Activated T-helper 1 cell treated with Interleukin-2 at 50 U/mL for 16 hours (primary cell): ENCODE data around the gene TCHP.
"Not testable (repeated sequence)": the region's sequence is repeated elsewhere in the genome, so short reads cannot be mapped to it uniquely, and the experiment has no call there.

Experiments
- DNase-seq: peaks from one replicate; pipeline ENCODE4 v3.0.0-alpha.2; 2020; ENCODE audit warnings: low read depth

Gene TCHP

DNA sequence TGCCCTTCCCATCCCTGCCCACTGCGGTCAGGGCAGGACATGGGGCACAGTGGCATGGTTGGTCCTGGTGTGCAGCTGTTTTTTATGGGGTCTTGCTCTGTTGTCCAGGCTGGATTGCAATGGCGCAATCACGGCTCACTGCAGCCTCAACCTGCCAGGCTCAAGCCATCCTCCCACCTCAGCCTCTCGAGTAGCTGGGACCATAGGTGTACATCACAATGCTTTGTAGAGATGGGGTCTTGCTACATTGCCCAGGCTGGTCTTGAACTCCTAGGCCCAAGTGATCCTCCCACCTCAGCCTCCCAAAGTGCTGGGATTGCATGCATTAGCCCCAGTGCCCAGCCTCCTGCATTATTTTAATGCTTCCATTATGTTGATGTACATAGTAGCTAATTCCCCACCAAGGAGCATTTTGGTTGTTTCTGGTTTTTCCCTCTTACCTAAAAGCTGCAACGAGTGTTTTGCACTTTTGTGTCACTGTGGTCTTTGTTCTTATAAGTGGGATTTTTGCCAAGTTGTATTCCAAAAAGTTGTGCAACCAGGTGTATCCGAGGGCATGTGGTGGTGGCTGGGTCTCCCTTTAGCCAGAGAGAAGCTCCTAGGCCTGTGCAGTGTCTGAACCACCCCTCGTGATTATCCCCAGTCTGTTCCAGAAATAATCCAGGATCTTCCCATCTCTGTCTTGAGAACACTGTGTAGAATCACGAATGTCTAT is 10.3 kb downstream of the TCHP start:
- DNase-seq: no peak

DNA sequence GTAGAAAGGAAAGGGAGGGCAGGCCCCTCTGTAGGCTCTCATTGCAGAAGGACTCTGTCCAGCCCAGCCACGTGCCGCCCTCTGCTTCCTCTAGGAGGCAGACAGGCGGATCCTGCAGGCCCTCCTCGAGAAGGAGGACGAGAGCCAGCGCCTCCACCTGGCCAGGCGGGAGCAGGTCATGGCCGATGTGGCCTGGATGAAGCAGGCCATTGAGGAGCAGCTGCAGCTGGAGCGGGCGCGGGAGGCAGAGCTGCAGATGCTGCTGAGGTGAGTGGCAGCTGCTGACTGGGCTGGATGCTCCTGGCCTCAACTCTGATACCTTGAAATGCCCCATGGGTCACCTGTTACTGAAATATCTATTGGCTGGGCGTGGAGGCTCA is 10.9 kb downstream of the TCHP start:
- no peak for DNase-seq

GRCh38 chr12:109912855-109913321 is 12.8 kb downstream of the TCHP start:
- DNase-seq: no peak

- no peak for DNase-seq
Observed at GRCh38 chr12:109914461-109914860, 14.4 kb downstream of the TCHP start.

DNA sequence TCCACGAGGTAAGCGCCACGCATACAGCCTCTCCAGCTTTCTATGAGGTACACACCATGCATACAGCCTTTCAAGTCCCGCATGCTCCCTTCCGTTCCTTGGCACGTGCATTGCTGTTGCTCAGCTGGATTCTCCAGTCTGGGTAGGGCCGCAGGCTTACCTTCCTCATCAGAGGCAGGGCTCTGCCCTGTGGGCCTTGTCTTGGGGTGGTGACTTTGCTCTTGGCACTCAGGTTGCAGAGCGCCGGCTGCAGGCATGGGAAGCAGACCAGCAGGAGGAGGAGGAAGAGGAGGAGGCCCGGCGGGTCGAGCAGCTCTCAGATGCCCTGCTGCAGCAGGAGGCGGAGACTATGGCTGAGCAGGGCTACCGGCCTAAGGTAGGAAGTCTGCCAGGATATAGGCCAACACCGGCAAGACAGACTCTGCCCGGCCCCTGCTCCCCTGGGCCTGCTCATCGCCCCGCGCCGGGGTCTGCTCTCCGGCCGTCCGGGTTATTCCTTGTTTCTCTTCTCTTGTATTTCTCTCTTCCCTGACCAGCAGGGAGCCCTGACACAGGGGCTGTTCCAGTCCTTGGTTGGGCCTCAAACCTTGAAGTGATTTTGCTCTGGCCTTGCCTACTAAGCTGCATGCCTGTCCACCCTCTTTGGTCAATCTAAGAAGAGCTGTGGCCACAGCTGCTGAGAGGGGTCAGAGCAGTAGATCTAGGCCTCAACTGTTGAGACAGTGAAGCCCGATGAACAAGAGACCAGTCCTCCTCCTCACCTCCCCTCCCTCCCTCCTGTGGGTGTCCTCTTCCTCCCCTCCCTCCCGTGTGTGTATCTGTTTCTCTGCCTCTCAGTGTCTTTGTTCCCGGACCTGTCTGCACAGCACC is 15.3 kb downstream of the TCHP start:
- DNase-seq: no peak

DNA sequence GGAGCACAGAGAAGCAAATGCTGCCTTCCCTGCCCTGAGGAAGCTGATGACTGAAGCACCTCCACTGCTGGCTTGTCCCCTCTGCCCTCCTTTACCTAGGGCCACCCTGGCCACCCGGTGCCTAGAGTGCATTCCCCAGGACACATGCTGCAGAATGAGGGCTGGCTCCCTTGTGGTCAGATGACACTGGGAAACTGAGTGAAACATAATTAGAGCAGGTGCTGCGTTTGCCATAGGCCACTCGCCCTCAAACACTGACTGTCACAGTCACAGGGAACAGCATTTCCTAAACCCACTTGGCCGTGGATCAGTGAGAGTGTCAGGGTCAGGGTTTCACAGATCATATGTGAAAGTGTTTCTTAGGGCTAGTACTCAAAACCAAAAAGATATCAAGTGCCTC is 16.0 kb downstream of the TCHP start:
- DNase-seq: no peak

GRCh38 chr12:109919456-109919855 is 19.4 kb downstream of the TCHP start:
- no peak for DNase-seq

DNA sequence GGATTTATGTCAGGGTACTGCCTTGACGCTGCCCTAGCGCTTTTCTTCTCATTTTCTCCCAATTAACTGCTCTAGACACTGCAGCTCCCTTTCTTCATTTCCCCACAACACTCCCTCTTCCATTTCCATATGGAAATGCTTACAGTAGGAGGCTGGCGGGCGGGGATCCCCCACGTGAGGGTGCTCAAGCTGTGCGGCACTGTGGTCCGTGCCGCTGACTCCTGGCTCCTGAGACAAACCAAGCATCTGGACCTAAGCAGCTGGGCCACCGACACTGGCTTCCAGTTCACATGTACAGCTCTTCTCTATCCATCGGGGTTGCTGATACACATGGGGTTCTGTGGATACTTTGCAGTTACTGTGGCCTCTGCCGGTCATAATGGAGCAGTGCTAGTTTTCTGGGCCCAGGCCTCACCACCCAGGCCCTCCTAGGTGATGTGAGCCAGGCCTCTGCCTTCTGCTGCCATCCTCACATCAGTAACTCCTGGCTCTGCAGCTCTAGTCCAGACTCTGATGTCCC is 20.2 kb downstream of the TCHP start:
- no peak for DNase-seq

DNA sequence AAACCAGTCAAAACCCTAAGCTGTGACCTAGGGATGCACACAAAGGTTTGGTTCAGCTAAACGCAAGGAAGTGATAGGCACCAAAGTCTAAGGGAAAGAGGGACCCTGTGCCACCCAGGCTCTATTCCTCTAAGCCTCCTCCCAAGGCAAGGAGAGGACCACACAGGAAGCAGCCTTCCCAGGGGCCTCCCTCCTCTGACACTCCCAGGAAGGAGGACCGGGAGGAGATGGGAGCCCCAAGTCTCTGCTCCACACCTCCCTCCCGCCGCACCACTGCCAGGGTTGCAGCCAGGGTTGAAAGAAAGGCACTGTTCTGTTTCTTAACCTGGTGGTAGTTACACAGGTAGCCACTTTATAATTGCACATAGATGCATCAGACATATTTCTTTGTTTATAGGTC is 21.9 kb downstream of the TCHP start:
- no peak for DNase-seq

DNA sequence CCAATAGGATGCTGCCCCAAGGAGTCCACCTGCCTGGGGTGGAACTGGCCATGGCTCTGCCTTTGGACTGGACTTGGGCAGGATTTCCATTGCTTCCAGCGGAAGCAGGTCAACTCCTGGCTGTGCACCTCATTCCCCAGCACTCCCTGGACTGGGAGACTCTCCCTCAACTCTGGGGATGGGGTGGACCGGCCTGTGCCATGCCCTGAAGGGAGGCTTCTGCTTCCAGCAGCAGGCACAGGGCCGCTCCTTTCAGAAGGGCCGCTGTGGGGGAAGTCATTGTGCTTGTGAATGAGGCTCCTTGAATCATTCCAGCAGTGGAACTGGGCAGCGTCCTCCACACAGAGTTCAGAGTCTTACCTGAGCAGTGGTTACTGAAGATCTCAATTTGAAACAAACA is 23.0 kb downstream of the TCHP start:
- DNase-seq: no peak

GRCh38 chr12:109923481-109924245 is 23.6 kb downstream of the TCHP start:
- DNase-seq: no peak

DNA sequence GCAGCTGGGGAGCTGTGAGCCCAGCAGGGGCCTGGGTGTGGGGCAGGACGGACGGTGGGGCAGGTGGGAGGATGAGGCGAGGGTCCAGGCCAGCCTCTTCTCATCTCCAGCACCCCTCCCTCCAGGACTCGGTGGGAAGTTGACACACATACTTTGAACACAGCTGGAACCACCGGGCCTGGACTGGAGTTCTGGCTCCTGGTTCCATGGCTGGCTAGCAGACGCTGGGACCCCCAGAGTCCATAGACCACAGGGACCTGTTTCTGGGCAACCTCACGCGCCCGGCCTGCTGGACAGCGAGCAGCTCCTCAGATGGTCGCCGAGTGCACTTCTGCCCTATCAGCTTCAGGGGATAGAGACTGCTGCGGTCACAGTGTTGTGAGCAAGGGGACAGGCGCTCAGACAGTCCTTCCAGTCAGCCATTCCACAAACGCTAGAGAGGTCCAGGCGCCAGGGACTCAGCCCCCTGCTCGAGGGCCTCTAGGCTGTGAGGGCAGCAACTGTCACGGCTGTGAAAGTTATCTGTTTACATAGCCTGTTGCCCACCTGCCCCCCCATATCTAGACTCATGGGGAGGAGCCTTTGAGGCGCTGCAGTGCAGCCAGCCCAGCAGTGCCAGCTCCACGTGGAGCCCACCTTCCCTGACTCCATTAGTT is 25.2 kb downstream of the TCHP start:
- DNase-seq: no peak

DNA sequence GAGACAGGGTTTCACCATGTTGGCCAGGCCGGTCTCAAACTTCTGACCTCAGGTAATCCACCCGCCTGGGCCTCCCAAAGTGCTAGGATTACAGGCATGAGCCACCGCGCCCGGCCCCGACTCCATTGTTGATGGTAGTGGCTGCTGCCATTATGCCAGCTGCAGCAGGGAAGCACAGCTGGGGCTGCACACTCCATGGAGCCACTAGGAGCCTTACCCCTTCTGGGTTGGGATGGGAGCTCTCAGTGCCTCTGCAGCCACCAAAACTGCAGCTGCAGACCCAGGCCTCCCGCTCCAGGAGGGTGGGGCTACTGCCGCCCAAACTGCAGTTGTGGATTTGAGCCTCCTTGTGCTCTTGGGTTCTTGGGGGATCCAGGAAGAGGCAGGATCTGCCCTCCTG is 25.9 kb downstream of the TCHP start:
- no peak for DNase-seq

DNA sequence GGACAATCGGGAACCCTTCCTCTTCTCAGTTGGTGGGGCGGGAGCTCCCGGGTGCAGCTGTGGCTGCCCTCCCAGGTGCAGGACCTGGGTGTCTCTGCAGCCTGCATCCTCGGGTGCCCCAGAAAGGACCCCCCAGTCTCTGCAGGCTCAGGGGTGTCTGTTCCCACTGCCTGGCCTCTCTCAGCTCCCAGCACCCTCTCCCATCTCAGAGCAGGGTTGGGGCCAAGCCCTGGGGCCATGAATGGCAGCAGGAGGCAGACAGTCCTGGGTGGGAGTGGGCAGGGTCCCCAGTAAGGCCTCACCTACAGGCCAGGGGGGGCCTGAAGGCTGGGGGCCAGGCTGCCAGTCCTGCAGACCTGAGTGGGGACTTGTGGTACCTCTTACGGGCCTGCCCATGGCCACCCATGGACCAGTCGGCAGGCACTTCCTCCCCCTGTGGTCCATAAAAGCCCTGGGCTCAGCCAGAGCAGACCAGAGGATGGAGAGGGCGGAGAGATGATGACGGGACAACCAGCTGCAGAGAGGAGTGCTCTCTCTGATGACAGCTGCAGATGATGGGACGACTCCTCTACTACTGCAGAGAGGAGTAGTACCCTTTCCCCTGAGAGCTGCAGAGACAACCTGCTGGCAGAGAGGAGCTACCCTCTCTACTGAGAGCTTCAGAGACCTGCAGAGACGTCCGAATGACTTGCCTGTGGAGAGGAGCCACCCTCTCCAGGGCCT is 26.6 kb downstream of the TCHP start:
- DNase-seq: no peak

- DNase-seq: peak; percentile 19
Observed at GRCh38 chr12:109927622-109928021, 27.5 kb downstream of the TCHP start.

DNA sequence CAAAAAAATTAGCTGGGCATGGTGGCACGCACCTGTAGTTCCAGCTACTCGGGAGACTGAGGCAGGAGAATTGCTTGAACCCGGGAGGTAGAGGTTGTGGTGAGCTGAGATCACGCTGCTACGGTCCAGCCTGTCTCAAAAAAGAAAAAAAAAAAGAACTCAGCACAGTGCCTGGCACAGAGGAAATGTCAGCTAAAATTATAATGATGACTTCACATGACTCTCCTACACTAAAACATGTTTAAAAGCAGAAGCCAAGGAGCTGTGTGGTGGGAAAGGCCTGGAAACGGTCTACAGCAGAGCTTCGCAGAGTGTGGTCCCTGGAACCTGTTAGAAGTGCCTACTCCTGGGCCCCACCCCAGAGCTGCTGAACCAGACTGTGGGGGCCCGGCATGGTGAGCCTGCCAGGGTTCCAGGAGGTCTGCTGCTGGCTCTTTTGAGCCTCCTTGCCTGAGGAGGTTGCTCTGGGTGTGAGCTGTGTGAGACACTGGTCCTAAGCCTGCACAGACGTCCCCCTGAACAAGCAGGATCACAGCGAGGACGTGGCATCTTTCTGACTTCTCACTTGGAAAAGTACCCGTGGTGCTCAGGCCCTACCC is 28.1 kb downstream of the TCHP start:
- no peak for DNase-seq

- DNase-seq: not testable (repeated sequence)
Observed at GRCh38 chr12:109929326-109929725, 29.3 kb downstream of the TCHP start.

GRCh38 chr12:109930028-109930800 is 30.1 kb downstream of the TCHP start:
- no peak for DNase-seq

DNA sequence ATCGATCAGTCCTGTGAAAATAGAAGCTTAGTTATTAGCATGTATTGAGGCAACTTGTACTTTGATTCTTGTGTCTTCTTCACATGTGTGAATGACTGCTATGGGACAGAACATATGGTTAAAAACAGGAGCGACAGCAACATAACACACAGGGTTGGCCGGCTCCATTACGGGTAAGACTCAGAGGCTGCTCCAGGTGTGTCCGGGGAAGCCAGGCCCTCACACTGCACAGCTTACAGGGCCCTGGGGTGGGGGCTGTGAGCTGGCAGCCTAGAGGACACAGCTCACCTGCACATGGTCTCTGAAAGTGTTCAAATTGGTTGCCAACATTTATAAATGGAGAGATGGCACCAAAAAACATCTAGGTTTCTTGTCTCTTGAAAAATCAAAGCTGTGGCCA is 31.1 kb downstream of the TCHP start:
- no peak for DNase-seq

DNA sequence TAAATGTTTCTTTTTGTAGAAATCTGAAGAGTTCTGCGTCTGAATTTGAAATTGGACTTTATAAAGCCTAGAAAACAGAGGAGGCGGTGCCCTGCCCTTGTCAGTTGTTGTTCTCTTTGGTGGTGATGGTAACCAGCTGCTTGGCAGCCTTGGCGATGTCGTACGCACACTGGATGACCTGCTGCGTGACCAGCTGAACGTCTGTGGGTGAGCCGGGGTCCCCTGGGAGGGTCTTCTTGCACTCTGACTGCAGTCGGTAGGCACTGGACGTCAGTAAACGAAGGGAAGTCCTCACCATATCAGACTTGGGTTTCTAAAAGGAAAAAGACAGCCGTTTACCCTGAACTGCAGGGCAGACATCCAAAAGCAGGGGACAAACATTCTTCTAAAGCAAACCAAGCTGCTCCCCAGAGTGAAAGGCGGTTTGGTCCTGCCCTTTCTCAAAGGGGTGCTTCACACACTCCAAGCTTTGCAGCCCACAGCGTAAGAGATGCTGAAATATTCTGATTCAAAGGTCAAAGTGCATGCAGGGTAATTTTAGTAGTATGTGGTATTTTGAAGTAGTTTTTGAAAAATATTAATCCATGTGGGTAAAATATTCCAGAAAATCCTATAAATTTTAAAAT is 32.9 kb downstream of the TCHP start:
- DNase-seq: no peak
